CD4-positive, alpha-beta T cell treated with Interleukin-17A for 1 hour (primary cell): ENCODE results near the gene SSTR5.

Experiments
- DNase-seq: peaks from one replicate; pipeline ENCODE4 v3.0.0-alpha.2; 2020

SSTR5 gene

GRCh38 chr16:1127101-1127500, 54.6 kb downstream of the SSTR5 start:
- DNase-seq: no peak

GRCh38 chr16:1127971-1128715, 55.6 kb downstream of the SSTR5 start:
- no peak for DNase-seq

- no peak for DNase-seq
Measured at GRCh38 chr16:1129106-1129960, 56.8 kb downstream of the SSTR5 start.

- no peak for DNase-seq
Measured at GRCh38 chr16:1130382-1130781, 57.8 kb downstream of the SSTR5 start.
